Measurements from ENCODE around the gene ZNF853. TPM values are rescaled to one million over a fixed set of nuclear protein-coding genes. Genes with fewer than 3 reads are reported as not detected.

ZNF853 gene
- total RNA-seq: 0.85 and 2.2 TPM in 2 replicates

GRCh38 chr7:6614953-6615722 lies at the start of gene ZNF853:
Gene ZNF853 (plus strand): TSS chr7:6615610. CDS start chr7:6616175, 565 bp downstream.

GRCh38 chr7:6577369-6578113 lies 37.9 kb upstream of the ZNF853 start, which contains the start of gene ZDHHC4:
Gene ZDHHC4 (plus strand): TSS chr7:6577454. CDS start chr7:6580562, 3,108 bp downstream.

GRCh38 chr7:6589829-6590644 lies 25.4 kb upstream of the ZNF853 start, which contains the start of gene INTS15:
Gene INTS15 (plus strand): TSS chr7:6590021. CDS start chr7:6590284, 263 bp downstream.

DNA sequence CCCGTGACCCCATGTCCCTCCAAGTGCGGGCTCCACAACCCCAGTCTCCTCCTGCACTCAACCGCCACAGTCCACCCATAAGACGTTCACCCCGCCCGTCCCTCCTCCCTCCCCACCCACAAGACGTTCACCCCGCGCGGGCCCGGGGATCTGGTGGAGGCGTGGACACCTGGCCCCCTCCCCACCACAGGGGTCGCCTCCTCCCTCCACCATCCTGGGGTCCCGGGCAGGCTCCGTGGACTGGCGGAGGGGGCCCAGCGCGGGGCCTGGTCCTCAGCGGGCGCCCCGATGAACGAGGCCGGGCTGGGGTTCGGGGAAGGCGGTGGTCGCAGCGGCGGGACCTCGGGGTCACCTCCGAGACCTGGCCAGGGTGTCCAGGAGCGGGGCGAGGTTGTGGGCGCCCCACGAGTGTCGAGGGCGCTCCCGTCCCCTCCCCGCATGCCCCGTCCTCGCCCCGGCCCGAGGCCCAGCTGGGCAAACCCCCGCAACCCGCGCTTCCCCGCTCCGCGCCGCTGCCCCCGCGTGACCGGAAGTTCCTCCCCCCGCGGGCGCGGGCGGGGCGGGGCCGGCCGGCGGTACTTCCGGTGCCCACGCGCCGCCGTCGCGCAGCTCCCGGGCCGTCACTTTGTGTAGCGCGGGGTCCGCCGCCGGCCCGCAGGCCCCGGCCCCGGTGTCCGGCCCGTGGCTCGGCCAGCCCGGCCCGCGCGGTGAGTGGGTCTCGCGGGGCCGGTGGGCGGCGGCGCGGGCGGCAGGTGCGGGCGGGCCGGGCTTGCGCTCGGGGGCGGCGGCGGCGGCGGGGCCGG lies 21.5 kb downstream of the ZNF853 start, which contains the start of gene ZNF316:
Gene ZNF316, plus strand, starts transcription at position 578 of the 803 bp plus-strand sequence. CDS start 5,092 bp downstream, outside the sequence.

Other genes starting within 250 kb of the ZNF853 start
- 96.6 and 97.4 TPM in 2 replicates for gene RAC1, start 241.1 kb upstream of the ZNF853 start, total RNA-seq
- gene DAGLB, start 167.7 kb upstream of the ZNF853 start, total RNA-seq: 18.6 and 22.0 TPM in 2 replicates
- 70.1 and 94.5 TPM in 2 replicates for gene KDELR2, start 131.5 kb upstream of the ZNF853 start, total RNA-seq
- gene GRID2IP, start 64.1 kb upstream of the ZNF853 start, total RNA-seq: 0.24 TPM in 1 of 2 replicates, not detected in the other
- 52.8 and 96.1 TPM in 2 replicates for gene ZDHHC4, start 38.2 kb upstream of the ZNF853 start, total RNA-seq
- gene INTS15, start 25.6 kb upstream of the ZNF853 start, total RNA-seq: 7.5 and 8.3 TPM in 2 replicates
- gene ZNF316, start 21.7 kb downstream of the ZNF853 start, total RNA-seq: 15.6 and 19.0 TPM in 2 replicates
- 13.9 and 19.5 TPM in 2 replicates for gene ZNF12, start 91.3 kb downstream of the ZNF853 start, total RNA-seq
- gene RSPH10B2, start 138.5 kb downstream of the ZNF853 start, total RNA-seq: 0.21 TPM in 1 of 2 replicates, not detected in the other
- 31.1 and 61.0 TPM in 2 replicates for gene CCZ1B, start 210.7 kb downstream of the ZNF853 start, total RNA-seq